Esophagus mucosa (tissue), 1 donor: ENCODE data around the gene MPRIP. TPM values are rescaled to one million over a fixed set of nuclear protein-coding genes. Genes with fewer than 3 reads are reported as not detected.
A peak's percentile ranks its signal among the peaks of the same experiment; 100 is the strongest.

Source experiments
- ATAC-seq: fragments of 200-7000 bp; cut with Tn5 transposase; one replicate; pipeline ENCODE4 v1.9.1; 2020
- total RNA-seq: library from RNA; stranded (reverse); gene quantifications from one replicate; pipeline ENCODE4 v1.2.4, GENCODE V29; 2023
- donor health status: DM: yes; HTN: yes; CAD: no.

MPRIP gene
- total RNA-seq, 1 donor from 2014 or later, result 132 TPM

- no peak for ATAC-seq
Measured at GRCh38 chr17:17067257-17067656, 25.0 kb downstream of the MPRIP start.

GRCh38 chr17:17069849-17070248, 27.6 kb downstream of the MPRIP start:
- no peak for ATAC-seq

- ATAC-seq, result no peak
Measured at GRCh38 chr17:17070931-17071330, 28.7 kb downstream of the MPRIP start.

- no peak for ATAC-seq
Measured at GRCh38 chr17:17071531-17072360, 29.5 kb downstream of the MPRIP start.

GRCh38 chr17:17072546-17072945, 30.3 kb downstream of the MPRIP start:
- ATAC-seq, result no peak

- ATAC-seq, result no peak
Measured at GRCh38 chr17:17073030-17073564, 30.8 kb downstream of the MPRIP start.

GRCh38 chr17:17073581-17074403, 31.5 kb downstream of the MPRIP start:
- ATAC-seq, result no peak

- ATAC-seq, result peak; percentile 27
Measured at GRCh38 chr17:17075125-17075781, 33.0 kb downstream of the MPRIP start.

- no peak for ATAC-seq
Measured at GRCh38 chr17:17076066-17076465, 33.8 kb downstream of the MPRIP start.

- ATAC-seq, result no peak
Measured at GRCh38 chr17:17077101-17077500, 34.8 kb downstream of the MPRIP start.

GRCh38 chr17:17077861-17078732, 35.8 kb downstream of the MPRIP start:
- ATAC-seq, result peak; percentile 72

- no peak for ATAC-seq
Measured at GRCh38 chr17:17078832-17079231, 36.6 kb downstream of the MPRIP start.

- ATAC-seq, result no peak
Measured at GRCh38 chr17:17079336-17079735, 37.1 kb downstream of the MPRIP start.

- ATAC-seq, result no peak
Measured at GRCh38 chr17:17079761-17080160, 37.5 kb downstream of the MPRIP start.

- no peak for ATAC-seq
Measured at GRCh38 chr17:17080181-17080631, 37.9 kb downstream of the MPRIP start.

GRCh38 chr17:17080781-17081180, 38.5 kb downstream of the MPRIP start:
- ATAC-seq, result no peak

GRCh38 chr17:17081304-17081940, 39.2 kb downstream of the MPRIP start:
- no peak for ATAC-seq

GRCh38 chr17:17082878-17083277, 40.6 kb downstream of the MPRIP start:
- no peak for ATAC-seq

- ATAC-seq, result no peak
Measured at GRCh38 chr17:17084317-17084835, 42.1 kb downstream of the MPRIP start.

- ATAC-seq, result no peak
Measured at GRCh38 chr17:17084941-17085340, 42.7 kb downstream of the MPRIP start.

- ATAC-seq, result no peak
Measured at GRCh38 chr17:17086585-17086984, 44.3 kb downstream of the MPRIP start.
